HL-60 (cell line): ENCODE results near the gene PAH.

ENCODE experiments used
- DNase-seq, 2 experiments: peaks; one replicate each; pipeline ENCODE4 v3.0.0-alpha.2; 2010 to 2020; ENCODE audit warnings: low read depth in 1 of 2, low spot score in 1 of 2
- H3K27ac ChIP-seq: fragments of 250-450 bp; sonication (Bioruptor Pico); replicated peaks from 2 replicates; pipeline ENCODE4 v1.5.1; 2020; ENCODE audit warnings: mild to moderate bottlenecking, moderate library complexity
- H3K27me3 ChIP-seq: fragments of 250-450 bp; sonication (Bioruptor Pico); 2 replicates; pipeline ENCODE4 v1.5.1; 2021; ENCODE audit warnings: mild to moderate bottlenecking, moderate library complexity; ENCODE audit not compliant: insufficient read depth, poor library complexity, severe bottlenecking
- H3K4me3 ChIP-seq: replicated peaks from 2 replicates; pipeline ENCODE4 v1.5.1; 2011; ENCODE audit warnings: mild to moderate bottlenecking, control low read depth, low read length; ENCODE audit not compliant: insufficient read depth
- GABPA ChIP-seq: IDR thresholded peaks from 2 replicates; pipeline ENCODE4 v1.6.1; 2012; ENCODE audit warnings: low read depth
- POLR2AphosphoS5 ChIP-seq: IDR thresholded peaks from 2 replicates; pipeline ENCODE4 v1.6.1; 2012; ENCODE audit warnings: low read depth
- SPI1 ChIP-seq: IDR thresholded peaks from 2 replicates; pipeline ENCODE4 v1.6.1; 2012; ENCODE audit warnings: low read depth, mild to moderate bottlenecking, borderline replicate concordance
- TF ChIP-seq, protein P1 (sequence below): IDR thresholded peaks from one replicate; pipeline ENCODE4 v1.5.1; 2011; ENCODE audit warnings: low read length, control low read depth, inconsistent platforms; ENCODE audit not compliant: insufficient read depth
- TF ChIP-seq, protein P2 (sequence below): IDR thresholded peaks from 2 replicates; pipeline ENCODE4 v1.6.1; 2012; ENCODE audit warnings: low read depth; ENCODE audit not compliant: insufficient replicate concordance

PAH gene

DNA sequence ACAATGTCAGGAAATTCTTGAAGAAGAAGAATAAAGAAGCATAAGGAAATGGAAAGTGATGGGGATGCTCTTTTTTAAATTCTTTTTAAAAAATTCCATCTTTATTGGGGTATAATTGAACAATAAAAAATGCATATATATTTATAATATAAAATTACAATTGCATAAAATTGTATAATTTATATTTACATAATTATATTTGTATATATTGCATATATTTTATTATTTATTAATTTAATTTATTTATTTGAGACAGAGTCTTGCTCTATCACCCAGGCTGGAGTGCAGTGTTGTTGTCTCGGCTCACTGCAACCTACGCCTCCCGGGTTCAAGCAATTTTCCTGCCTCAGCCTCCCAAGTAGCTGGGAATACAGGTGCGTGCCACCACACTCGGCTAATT lies 36.3 kb downstream of the PAH start:
- TF ChIP-seq SPI1, result no peak
- TF ChIP-seq, protein P1, sequence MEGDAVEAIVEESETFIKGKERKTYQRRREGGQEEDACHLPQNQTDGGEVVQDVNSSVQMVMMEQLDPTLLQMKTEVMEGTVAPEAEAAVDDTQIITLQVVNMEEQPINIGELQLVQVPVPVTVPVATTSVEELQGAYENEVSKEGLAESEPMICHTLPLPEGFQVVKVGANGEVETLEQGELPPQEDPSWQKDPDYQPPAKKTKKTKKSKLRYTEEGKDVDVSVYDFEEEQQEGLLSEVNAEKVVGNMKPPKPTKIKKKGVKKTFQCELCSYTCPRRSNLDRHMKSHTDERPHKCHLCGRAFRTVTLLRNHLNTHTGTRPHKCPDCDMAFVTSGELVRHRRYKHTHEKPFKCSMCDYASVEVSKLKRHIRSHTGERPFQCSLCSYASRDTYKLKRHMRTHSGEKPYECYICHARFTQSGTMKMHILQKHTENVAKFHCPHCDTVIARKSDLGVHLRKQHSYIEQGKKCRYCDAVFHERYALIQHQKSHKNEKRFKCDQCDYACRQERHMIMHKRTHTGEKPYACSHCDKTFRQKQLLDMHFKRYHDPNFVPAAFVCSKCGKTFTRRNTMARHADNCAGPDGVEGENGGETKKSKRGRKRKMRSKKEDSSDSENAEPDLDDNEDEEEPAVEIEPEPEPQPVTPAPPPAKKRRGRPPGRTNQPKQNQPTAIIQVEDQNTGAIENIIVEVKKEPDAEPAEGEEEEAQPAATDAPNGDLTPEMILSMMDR, result no peak
- no peak for TF ChIP-seq GABPA
- TF ChIP-seq POLR2AphosphoS5, result no peak
- TF ChIP-seq, protein P2, sequence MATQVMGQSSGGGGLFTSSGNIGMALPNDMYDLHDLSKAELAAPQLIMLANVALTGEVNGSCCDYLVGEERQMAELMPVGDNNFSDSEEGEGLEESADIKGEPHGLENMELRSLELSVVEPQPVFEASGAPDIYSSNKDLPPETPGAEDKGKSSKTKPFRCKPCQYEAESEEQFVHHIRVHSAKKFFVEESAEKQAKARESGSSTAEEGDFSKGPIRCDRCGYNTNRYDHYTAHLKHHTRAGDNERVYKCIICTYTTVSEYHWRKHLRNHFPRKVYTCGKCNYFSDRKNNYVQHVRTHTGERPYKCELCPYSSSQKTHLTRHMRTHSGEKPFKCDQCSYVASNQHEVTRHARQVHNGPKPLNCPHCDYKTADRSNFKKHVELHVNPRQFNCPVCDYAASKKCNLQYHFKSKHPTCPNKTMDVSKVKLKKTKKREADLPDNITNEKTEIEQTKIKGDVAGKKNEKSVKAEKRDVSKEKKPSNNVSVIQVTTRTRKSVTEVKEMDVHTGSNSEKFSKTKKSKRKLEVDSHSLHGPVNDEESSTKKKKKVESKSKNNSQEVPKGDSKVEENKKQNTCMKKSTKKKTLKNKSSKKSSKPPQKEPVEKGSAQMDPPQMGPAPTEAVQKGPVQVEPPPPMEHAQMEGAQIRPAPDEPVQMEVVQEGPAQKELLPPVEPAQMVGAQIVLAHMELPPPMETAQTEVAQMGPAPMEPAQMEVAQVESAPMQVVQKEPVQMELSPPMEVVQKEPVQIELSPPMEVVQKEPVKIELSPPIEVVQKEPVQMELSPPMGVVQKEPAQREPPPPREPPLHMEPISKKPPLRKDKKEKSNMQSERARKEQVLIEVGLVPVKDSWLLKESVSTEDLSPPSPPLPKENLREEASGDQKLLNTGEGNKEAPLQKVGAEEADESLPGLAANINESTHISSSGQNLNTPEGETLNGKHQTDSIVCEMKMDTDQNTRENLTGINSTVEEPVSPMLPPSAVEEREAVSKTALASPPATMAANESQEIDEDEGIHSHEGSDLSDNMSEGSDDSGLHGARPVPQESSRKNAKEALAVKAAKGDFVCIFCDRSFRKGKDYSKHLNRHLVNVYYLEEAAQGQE, result no peak
- H3K27me3 ChIP-seq, result no peaks in the 10 kb centered on the region
- no peak overlapping the region for H3K4me3 ChIP-seq
- no peak for DNase-seq
- no peak overlapping the region for H3K27ac ChIP-seq

DNA sequence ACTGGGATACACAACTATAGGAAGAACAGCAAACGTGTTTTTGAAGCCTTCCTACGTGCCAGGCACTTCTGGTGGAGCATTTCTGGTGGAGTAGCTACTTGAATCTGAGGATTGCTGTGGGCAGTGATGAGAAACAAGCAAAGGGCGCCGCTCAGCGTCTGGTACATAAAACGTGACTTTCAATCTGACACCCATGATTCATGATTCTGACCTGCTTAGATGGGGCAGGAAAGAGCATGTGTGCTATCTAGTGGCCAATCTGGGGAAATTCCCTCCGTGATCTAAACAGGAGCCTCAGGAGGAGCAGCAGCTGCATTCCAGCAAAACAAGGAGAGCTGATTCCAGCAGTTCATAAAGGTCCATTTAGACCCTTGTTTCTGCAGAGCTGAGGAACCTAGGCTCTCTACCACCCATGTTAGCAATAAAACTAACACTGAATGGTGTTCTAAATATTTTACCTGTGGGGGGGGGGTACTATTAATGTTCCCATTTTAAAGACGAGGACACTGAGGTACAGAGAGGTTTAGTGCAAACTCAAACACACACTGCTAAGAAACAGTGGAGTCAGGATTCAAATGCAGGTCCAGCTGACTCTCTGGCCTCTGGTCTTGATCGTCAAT lies 37.8 kb downstream of the PAH start:
- TF ChIP-seq SPI1 (no peak), GABPA (no peak)
- TF ChIP-seq, protein P1, result peak; percentile 2
- H3K27ac ChIP-seq, result no peak overlapping the region
- H3K4me3 ChIP-seq, result no peak overlapping the region
- H3K27me3 ChIP-seq, result no peaks in the 10 kb centered on the region
- DNase-seq, result peak; percentile 4 to 10

DNA sequence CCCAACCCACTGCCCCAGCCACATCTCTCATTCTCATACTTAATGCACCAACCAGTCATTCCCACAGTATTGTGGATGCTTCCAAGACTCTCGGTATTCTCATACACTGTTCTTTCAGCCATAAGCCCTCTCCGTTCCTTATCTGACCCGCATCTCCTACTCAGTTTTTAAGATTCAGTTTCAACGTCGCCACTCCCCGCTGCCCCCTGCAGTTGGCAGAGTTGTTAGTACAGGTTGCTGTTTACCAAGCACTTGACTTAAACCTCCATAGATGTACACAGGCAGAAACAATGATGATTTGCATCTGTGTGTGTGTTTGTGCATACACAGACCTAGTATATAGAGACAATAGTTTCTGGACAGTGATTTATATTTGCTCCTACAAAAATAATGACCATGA lies 40.2 kb downstream of the PAH start:
- DNase-seq, result no peak
- Histone ChIP-seq H3K27me3 (no peaks in the 10 kb centered on the region), H3K4me3 (no peak overlapping the region), H3K27ac (no peak overlapping the region)
- TF ChIP-seq, protein P1, result no peak
- no peak for TF ChIP-seq POLR2AphosphoS5
- no peak for TF ChIP-seq SPI1
- TF ChIP-seq, protein P2, result no peak
- no peak for TF ChIP-seq GABPA

DNA sequence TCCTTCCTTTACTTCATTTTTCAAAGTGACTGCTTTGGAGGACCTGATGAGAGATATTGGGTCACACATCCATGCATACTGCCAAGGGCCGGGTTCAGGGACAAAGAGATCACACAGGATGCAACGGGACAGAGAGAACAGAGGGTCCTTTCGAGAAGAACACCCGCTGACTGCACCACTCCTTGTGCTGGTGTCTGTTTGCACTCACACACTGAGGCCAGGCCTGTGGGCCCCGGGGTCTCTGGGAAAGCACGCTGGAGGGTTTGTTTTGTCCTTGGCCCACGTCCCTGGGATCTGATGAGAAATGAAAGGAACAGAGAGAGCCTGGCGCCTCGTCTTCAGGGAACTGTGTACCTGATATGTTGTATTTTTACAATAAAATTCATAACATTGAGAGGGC lies 42.2 kb downstream of the PAH start:
- no peaks in the 10 kb centered on the region for H3K27me3 ChIP-seq

More for the DNA sequence above, 42.2 kb downstream of the PAH start:
- Histone ChIP-seq H3K27ac (no peak overlapping the region), H3K4me3 (no peak overlapping the region)
- no peak for TF ChIP-seq SPI1
- TF ChIP-seq GABPA, result no peak
- TF ChIP-seq, protein P2, result no peak
- TF ChIP-seq, protein P1, result no peak
- TF ChIP-seq POLR2AphosphoS5, result no peak
- DNase-seq, result no peak
